Astrocyte of the spinal cord (primary cell): ENCODE data around the gene ELK4.

Source experiments
- DNase-seq: peaks from one replicate; pipeline ENCODE4 v3.0.0; 2011; ENCODE audit warnings: low read depth, low spot score
- H3K4me3 ChIP-seq: 2 replicates; pipeline ENCODE4 v1.5.1; 2011; ENCODE audit warnings: low read depth, mild to moderate bottlenecking, low read length, moderate library complexity
- in situ Hi-C: cut with HindIII; loops from 2 replicates; pipeline ENCODE4 v1.10.0; 2017; ENCODE audit warnings: low sequenced_read_pairs
- TF ChIP-seq, protein P1 (sequence below): IDR thresholded peaks from 2 replicates; pipeline ENCODE4 v1.5.1; 2012; ENCODE audit warnings: low read depth, mild to moderate bottlenecking, low read length, inconsistent platforms

The ELK4 gene

DNA sequence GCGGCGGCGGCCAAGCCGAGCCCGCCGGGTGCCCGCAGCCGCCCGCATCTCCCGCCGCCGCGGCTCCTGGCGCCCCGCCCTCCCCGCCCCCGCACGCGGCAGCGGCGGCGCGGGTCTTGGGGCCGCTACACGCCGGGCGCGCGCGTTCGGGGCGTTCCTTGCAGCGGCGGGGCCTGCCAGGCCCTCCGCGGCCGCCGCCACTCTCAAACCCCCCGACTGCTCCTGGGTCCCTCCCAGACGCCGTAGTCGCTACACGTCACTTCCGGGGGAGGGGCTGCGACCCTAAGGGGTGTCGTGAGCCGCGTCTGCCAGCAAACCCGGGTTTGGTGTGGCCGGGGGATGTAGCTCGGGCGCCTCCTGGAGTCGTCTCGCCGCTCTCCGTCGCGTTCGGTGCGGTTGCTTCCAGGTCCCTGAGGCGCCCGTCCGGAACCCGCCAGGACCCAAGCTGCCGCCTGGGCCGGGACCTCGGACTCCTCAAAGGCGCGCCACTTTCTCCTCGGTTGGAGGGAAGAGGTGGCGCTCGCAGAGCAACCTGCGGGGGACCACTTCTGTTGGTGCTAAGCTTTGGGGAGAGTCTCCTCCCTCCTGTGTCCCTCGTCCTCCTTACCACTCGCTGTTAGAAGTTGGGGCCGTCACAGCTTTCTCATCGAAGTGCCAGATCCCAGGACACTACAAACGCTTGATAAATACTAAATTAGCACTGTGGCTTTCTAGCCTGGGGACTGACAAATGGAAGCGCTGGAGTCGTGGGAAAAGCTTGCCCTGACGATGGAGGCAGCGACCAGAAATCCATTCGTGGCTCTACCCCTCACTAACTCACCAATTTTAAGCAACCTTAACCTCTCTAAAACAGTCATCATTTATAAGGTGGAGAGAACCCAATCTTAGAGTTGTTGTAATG is at the start of gene ELK4:
Gene ELK4, minus strand, starts transcription at position 244 of the 901 bp plus-strand sequence. CDS start 8,129 bp downstream, outside the sequence.
- TF ChIP-seq, protein P1, sequence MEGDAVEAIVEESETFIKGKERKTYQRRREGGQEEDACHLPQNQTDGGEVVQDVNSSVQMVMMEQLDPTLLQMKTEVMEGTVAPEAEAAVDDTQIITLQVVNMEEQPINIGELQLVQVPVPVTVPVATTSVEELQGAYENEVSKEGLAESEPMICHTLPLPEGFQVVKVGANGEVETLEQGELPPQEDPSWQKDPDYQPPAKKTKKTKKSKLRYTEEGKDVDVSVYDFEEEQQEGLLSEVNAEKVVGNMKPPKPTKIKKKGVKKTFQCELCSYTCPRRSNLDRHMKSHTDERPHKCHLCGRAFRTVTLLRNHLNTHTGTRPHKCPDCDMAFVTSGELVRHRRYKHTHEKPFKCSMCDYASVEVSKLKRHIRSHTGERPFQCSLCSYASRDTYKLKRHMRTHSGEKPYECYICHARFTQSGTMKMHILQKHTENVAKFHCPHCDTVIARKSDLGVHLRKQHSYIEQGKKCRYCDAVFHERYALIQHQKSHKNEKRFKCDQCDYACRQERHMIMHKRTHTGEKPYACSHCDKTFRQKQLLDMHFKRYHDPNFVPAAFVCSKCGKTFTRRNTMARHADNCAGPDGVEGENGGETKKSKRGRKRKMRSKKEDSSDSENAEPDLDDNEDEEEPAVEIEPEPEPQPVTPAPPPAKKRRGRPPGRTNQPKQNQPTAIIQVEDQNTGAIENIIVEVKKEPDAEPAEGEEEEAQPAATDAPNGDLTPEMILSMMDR, result peak; percentile 77
- H3K4me3 ChIP-seq, result peak within 1 kb of the TSS; percentile 80
- in situ Hi-C loops, result no loop called here
- peak; percentile 98 for DNase-seq

- in situ Hi-C loops, result no loop called here
- H3K4me3 ChIP-seq, result no peak overlapping the region
- DNase-seq, result no peak
- TF ChIP-seq, protein P1, result no peak
Observed at GRCh38 chr1:205681364-205681763, 49.6 kb upstream of the ELK4 start.

DNA sequence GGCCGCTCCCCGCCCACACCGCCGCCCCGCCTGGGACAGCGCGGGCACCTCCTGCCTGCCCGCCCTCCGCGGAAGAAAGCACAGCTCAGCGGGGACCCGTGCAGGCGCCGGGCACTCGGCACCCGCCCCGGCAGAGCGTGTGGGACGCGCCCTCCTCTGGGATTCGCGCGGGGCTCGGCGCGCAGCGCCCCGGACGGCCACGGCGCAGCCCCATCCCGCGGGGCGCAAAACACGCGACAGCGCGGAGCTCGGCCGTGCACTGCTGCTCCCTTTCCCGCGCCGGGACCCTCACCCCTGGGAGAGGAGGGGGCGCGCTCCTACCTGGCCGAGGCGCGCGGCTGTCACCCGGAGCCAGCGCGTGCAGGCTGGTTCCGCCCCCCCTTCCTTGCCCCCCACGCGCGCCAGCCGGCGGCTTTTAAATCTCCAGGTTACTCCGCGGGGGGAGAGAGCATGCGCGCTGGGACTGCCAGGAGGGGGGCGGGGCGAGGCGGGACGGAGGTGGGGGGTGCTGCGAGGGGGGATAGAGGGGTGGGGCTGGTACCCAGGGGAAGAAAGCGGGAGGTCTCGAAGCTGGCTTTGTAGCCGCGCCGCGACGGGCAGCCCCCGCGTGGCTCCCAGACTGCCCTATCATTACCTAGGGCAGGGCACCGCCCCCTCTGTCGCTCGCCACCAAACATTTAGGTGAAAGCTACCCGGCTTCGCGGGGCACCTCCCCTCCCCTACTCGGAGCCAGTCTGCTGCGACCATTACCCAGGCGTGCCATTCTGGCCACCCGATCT is 48.5 kb upstream of the ELK4 start, which contains the start of gene SLC45A3:
Gene SLC45A3, minus strand, starts transcription at position 437 of the 779 bp plus-strand sequence. CDS start 15,853 bp downstream, outside the sequence.
- TF ChIP-seq, protein P1, result no peak
- H3K4me3 ChIP-seq, result peak within 1 kb of the TSS; percentile 51
- no peak for DNase-seq
- in situ Hi-C loops, result no loop called here

DNA sequence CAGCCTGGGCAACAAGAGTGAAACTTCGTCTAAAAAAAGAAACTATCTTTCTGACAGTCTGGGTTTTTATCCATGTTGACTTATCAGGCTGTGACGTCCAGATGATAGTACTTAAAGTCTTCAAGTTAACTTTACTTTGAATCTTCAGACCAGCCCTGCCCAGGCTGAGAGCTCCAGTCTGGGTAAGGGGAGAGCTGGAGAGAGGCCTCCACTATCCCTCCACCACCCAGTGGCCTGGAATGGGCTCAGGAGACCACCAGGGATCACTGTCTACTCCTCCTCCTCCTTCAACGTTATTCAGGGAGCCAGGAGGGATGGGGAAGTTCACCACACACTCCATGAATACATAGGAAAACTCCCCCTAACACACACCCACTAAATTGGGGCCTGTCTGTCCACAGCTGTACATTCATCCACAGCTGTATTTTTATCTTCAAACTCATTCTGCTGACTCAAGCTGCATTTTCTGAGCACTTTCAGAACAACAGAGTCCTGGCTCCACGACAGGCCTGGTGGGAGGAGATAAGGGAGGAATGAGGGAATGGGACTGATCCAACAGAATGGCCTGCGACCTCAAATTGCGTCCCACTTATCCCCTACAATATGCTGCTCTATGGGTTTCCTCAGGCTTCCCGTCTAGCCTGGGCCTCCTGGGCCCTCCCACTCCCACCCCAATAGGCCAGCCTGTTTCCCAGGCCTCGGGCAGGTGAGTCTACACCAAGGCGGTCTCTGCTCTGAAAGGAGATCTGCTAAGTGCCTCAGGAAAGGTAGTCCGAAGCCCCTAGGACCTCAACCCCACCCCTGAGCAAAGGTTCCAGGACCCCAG is 46.7 kb upstream of the ELK4 start:
- in situ Hi-C loops, result no loop called here
- DNase-seq, result no peak
- no peak overlapping the region for H3K4me3 ChIP-seq

DNA sequence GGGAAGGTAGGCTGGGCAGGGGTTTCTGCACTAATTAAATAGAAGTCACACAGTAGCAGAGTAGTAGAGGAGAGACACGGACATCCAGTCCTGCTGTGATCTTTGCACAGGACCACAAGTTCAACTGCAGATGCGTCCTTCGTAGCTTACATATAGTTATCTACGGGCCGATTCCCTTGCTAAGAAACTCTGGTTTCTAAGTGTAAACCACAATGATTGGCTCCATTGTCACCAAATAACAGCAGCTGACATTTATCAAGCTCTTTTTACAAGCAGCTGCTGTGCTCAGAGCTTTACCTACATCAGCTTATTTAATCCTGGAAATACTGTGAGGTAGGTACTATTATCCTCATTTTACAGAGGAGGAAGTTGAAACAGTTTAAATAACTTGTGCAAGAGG is 45.4 kb upstream of the ELK4 start:
- in situ Hi-C loops, result no loop called here
- TF ChIP-seq, protein P1, result no peak
- no peak overlapping the region for H3K4me3 ChIP-seq
- no peak for DNase-seq

More for the DNA sequence above, 46.7 kb upstream of the ELK4 start:
- TF ChIP-seq, protein P1, result no peak

DNA sequence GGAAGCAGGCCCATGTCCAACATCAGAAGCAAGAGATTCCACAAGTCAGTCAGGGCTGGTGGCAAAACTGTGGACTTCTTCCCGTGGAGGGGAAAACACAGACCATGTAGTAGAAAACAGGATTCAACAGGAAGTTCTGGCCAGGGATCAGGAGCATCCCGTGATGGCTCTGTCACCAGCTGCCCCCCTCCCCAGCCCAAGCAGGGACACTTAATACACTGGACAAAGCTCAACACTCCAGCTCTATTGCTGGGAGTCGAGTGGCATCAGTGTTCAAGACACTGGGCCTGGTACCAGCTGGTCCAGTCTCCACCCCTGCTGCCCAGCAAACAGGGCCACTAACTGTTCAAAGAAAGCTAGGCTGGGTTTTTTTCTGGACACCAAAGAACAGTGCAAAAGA is 44.8 kb upstream of the ELK4 start:
- DNase-seq, result no peak
- in situ Hi-C loops, result no loop called here
- TF ChIP-seq, protein P1, result no peak
- H3K4me3 ChIP-seq, result no peak overlapping the region
